Panc1 (cell line): Measurements from ENCODE around the gene DPP8.

Source experiments
- CTCF ChIP-seq: fragments of 450-650 bp; IDR thresholded peaks from 2 replicates; pipeline ENCODE4 v1.5.1; 2017; ENCODE audit warnings: mild to moderate bottlenecking
- POLR2AphosphoS5 ChIP-seq: IDR thresholded peaks from 2 replicates; pipeline ENCODE4 v1.6.1; 2012; ENCODE audit warnings: mild to moderate bottlenecking, low read depth, low read length, moderate library complexity
- SIN3A ChIP-seq: IDR thresholded peaks from 2 replicates; pipeline ENCODE4 v1.6.1; 2012; ENCODE audit warnings: low read depth, mild to moderate bottlenecking, low read length, moderate library complexity, borderline replicate concordance; ENCODE audit not compliant: insufficient read depth
- TCF7L2 ChIP-seq: IDR thresholded peaks from 2 replicates; pipeline ENCODE4 v1.6.1; 2011; ENCODE audit warnings: mild to moderate bottlenecking, low read depth, low read length, inconsistent platforms

GRCh38 chr15:65553691-65554090, 36.2 kb upstream of the DPP8 start:
- TF ChIP-seq CTCF (no peak), TCF7L2 (no peak), SIN3A (no peak), POLR2AphosphoS5 (no peak)
